ENCODE measurements around the gene SLC22A17. TPM values are rescaled to one million over a fixed set of nuclear protein-coding genes. Genes with fewer than 3 reads are reported as not detected.
A peak's percentile ranks its signal among the peaks of the same experiment; 100 is the strongest.

The SLC22A17 gene
- total RNA-seq, 1 donor from 2014 or later: 29.3 TPM

DNA sequence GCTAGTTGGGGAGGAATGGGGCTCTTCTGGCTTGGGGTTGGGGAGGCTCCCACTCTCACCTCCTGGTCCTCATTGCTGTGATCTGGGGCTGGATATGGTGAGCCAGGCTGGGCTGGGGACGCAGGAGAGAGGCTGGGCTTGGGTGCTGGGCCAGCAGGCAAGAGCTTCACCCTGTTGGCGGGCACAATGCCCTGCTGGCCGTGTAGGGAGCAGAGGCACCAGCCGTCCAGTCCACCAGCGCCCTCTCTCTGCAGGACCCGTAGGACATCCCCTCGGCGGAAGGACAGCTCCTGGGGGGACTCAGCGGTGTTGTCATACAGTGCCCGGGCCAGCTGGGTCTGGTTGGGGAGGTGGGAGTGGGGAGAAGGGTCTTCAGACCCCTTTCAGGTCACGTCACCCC is 7.8 kb upstream of the SLC22A17 start:
- FAIRE-seq (no peak), DNase-seq (ENCODE audit: low read depth) (no peak)
- peaks cover 3% of the 10 kb centered on the region for H3K36me3 ChIP-seq (ENCODE audit: insufficient read depth, low read length)
- H3K4me1 ChIP-seq (ENCODE audit: insufficient read depth, low read length): peaks cover 10% of the 10 kb centered on the region
- H3K27me3 ChIP-seq (ENCODE audit: insufficient read depth, low read length): peaks cover 2% of the 10 kb centered on the region
- H3K27me3 Mint-ChIP-seq (ENCODE audit: low read depth, unreplicated experiment): peaks cover 12% of the 10 kb centered on the region
- peak overlapping the region; percentile 8 for H3K27ac ChIP-seq (ENCODE audit: low read depth, low read length)
- no peak overlapping the region for H3K4me3 Mint-ChIP-seq (ENCODE audit: unreplicated experiment)
- H3K4me1 Mint-ChIP-seq (ENCODE audit: low read depth, unreplicated experiment): no peaks in the 10 kb centered on the region
- peaks cover 15% of the 10 kb centered on the region for H3K79me2 ChIP-seq (ENCODE audit: insufficient read depth, low read length)
- peaks cover 5% of the 10 kb centered on the region for H4K20me1 ChIP-seq (ENCODE audit: insufficient read depth, low read length)
- peaks cover 1% of the 10 kb centered on the region for H3K36me3 Mint-ChIP-seq (ENCODE audit: low read depth, unreplicated experiment)
- no peak for TF ChIP-seq CTCF (IDR thresholded peaks at IDR 0.05; ENCODE audit: insufficient read depth, low read depth, low read length)
- TF ChIP-seq EZH2 (IDR thresholded peaks at IDR 0.05; ENCODE audit: insufficient read depth, low read length): no peak
- no peaks in the 10 kb centered on the region for H3K9me3 Mint-ChIP-seq (ENCODE audit: unreplicated experiment)
- no peaks in the 10 kb centered on the region for H3K9me3 ChIP-seq (ENCODE audit: insufficient read depth, low read depth, low read length)
- no peak overlapping the region for H3K4me2 ChIP-seq (ENCODE audit: low read length)
- no peak overlapping the region for H3K4me3 ChIP-seq (ENCODE audit: insufficient read depth, low read depth, low read length)
- H3K27ac Mint-ChIP-seq (ENCODE audit: unreplicated experiment): no peak overlapping the region
- H3K9ac ChIP-seq (ENCODE audit: low read length): no peak overlapping the region
- H2AFZ ChIP-seq (ENCODE audit: low read depth, low read length): no peak overlapping the region

- peaks cover 13% of the 10 kb centered on the region for H3K79me2 ChIP-seq (ENCODE audit: insufficient read depth, low read length)
- H3K27ac Mint-ChIP-seq (ENCODE audit: unreplicated experiment): no peak overlapping the region
- H3K27me3 Mint-ChIP-seq (ENCODE audit: low read depth, unreplicated experiment): peaks cover 16% of the 10 kb centered on the region
- peaks cover 3% of the 10 kb centered on the region for H3K36me3 ChIP-seq (ENCODE audit: insufficient read depth, low read length)
- H3K36me3 Mint-ChIP-seq (ENCODE audit: low read depth, unreplicated experiment): peaks cover 3% of the 10 kb centered on the region
- H3K27ac ChIP-seq (ENCODE audit: low read depth, low read length): no peak overlapping the region
- H3K9ac ChIP-seq (ENCODE audit: low read length): no peak overlapping the region
- FAIRE-seq: no peak
- H2AFZ ChIP-seq (ENCODE audit: low read depth, low read length): no peak overlapping the region
- H3K4me1 ChIP-seq (ENCODE audit: insufficient read depth, low read length): peaks cover 10% of the 10 kb centered on the region
- H3K4me1 Mint-ChIP-seq (ENCODE audit: low read depth, unreplicated experiment): no peaks in the 10 kb centered on the region
- no peak overlapping the region for H3K4me2 ChIP-seq (ENCODE audit: low read length)
- no peak for DNase-seq (ENCODE audit: low read depth)
- H3K4me3 ChIP-seq (ENCODE audit: insufficient read depth, low read depth, low read length): no peak overlapping the region
- no peaks in the 10 kb centered on the region for H3K9me3 ChIP-seq (ENCODE audit: insufficient read depth, low read depth, low read length)
- no peak overlapping the region for H3K4me3 Mint-ChIP-seq (ENCODE audit: unreplicated experiment)
- H4K20me1 ChIP-seq (ENCODE audit: insufficient read depth, low read length): peaks cover 5% of the 10 kb centered on the region
- peaks cover 2% of the 10 kb centered on the region for H3K27me3 ChIP-seq (ENCODE audit: insufficient read depth, low read length)
- no peaks in the 10 kb centered on the region for H3K9me3 Mint-ChIP-seq (ENCODE audit: unreplicated experiment)
- TF ChIP-seq CTCF (IDR thresholded peaks at IDR 0.05; ENCODE audit: insufficient read depth, low read depth, low read length) (no peak), EZH2 (IDR thresholded peaks at IDR 0.05; ENCODE audit: insufficient read depth, low read length) (no peak)
Measured at GRCh38 chr14:23359722-23360447, 7.2 kb upstream of the SLC22A17 start.

- Histone ChIP-seq H2AFZ (ENCODE audit: low read depth, low read length) (no peak overlapping the region), H3K9me3 (ENCODE audit: insufficient read depth, low read depth, low read length) (no peaks in the 10 kb centered on the region), H3K4me3 (ENCODE audit: insufficient read depth, low read depth, low read length) (no peak overlapping the region), H3K4me2 (ENCODE audit: low read length) (no peak overlapping the region), H3K27me3 (ENCODE audit: insufficient read depth, low read length) (peaks cover 2% of the 10 kb centered on the region), H3K4me1 (ENCODE audit: insufficient read depth, low read length) (peaks cover 5% of the 10 kb centered on the region), H3K27ac (ENCODE audit: low read depth, low read length) (no peak overlapping the region), H3K79me2 (ENCODE audit: insufficient read depth, low read length) (peaks cover 6% of the 10 kb centered on the region), H4K20me1 (ENCODE audit: insufficient read depth, low read length) (peaks cover 5% of the 10 kb centered on the region), H3K9ac (ENCODE audit: low read length) (no peak overlapping the region), H3K36me3 (ENCODE audit: insufficient read depth, low read length) (peaks cover 3% of the 10 kb centered on the region)
- no peaks in the 10 kb centered on the region for H3K4me1 Mint-ChIP-seq (ENCODE audit: low read depth, unreplicated experiment)
- peaks cover 3% of the 10 kb centered on the region for H3K36me3 Mint-ChIP-seq (ENCODE audit: low read depth, unreplicated experiment)
- no peak for TF ChIP-seq CTCF (IDR thresholded peaks at IDR 0.05; ENCODE audit: insufficient read depth, low read depth, low read length)
- no peak for TF ChIP-seq EZH2 (IDR thresholded peaks at IDR 0.05; ENCODE audit: insufficient read depth, low read length)
- peaks cover 15% of the 10 kb centered on the region for H3K27me3 Mint-ChIP-seq (ENCODE audit: low read depth, unreplicated experiment)
- no peak overlapping the region for H3K27ac Mint-ChIP-seq (ENCODE audit: unreplicated experiment)
- DNase-seq (ENCODE audit: low read depth) (no peak), FAIRE-seq (no peak)
- peaks cover 2% of the 10 kb centered on the region for H3K9me3 Mint-ChIP-seq (ENCODE audit: unreplicated experiment)
- H3K4me3 Mint-ChIP-seq (ENCODE audit: unreplicated experiment): no peak overlapping the region
Measured at GRCh38 chr14:23359167-23359626, 6.5 kb upstream of the SLC22A17 start.

Data from astrocyte (in vitro differentiated cells and primary cell).